LHCN-M2 (cell line): Measurements from ENCODE around the gene PTPRN2. TPM values are rescaled to one million over a fixed set of nuclear protein-coding genes. Genes with fewer than 3 reads are reported as not detected.

Experiments used
- DNase-seq: peaks from one replicate; pipeline ENCODE4 v3.0.0-alpha.2; 2012; ENCODE audit warnings: low read depth
- total RNA-seq: library from RNA; depleted of rRNA; stranded (reverse); fragments of >200 nt; gene quantifications from 2 replicates; pipeline ENCODE4 v1.2.3, GENCODE V29; 2014

PTPRN2 gene
- total RNA-seq, 1 experiment from 2014 or later, result 0.11 TPM

- DNase-seq, result no peak
Observed at GRCh38 chr7:158019726-158020705, 567.6 kb downstream of the PTPRN2 start.

- DNase-seq, result no peak
Observed at GRCh38 chr7:158018971-158019645, 568.5 kb downstream of the PTPRN2 start.

GRCh38 chr7:158018098-158018762 is 569.4 kb downstream of the PTPRN2 start:
- DNase-seq, result no peak

GRCh38 chr7:158017111-158018097 is 570.2 kb downstream of the PTPRN2 start:
- DNase-seq, result no peak

- no peak for DNase-seq
Observed at GRCh38 chr7:158016180-158017097, 571.2 kb downstream of the PTPRN2 start.

GRCh38 chr7:158015403-158016179 is 572.0 kb downstream of the PTPRN2 start:
- DNase-seq, result no peak

- no peak for DNase-seq
Observed at GRCh38 chr7:158014976-158015375, 572.6 kb downstream of the PTPRN2 start.

- no peak for DNase-seq
Observed at GRCh38 chr7:158013085-158013668, 574.4 kb downstream of the PTPRN2 start.

- DNase-seq, result no peak
Observed at GRCh38 chr7:158011941-158012340, 575.7 kb downstream of the PTPRN2 start.

- no peak for DNase-seq
Observed at GRCh38 chr7:158010961-158011693, 576.5 kb downstream of the PTPRN2 start.

GRCh38 chr7:158009886-158010285 is 577.7 kb downstream of the PTPRN2 start:
- no peak for DNase-seq

- no peak for DNase-seq
Observed at GRCh38 chr7:158008267-158008666, 579.4 kb downstream of the PTPRN2 start.

- no peak for DNase-seq
Observed at GRCh38 chr7:158007697-158008257, 579.8 kb downstream of the PTPRN2 start.

GRCh38 chr7:158006841-158007696 is 580.6 kb downstream of the PTPRN2 start:
- DNase-seq, result no peak

GRCh38 chr7:158005531-158005930 is 582.1 kb downstream of the PTPRN2 start:
- no peak for DNase-seq

- DNase-seq, result no peak
Observed at GRCh38 chr7:158004123-158004490, 583.5 kb downstream of the PTPRN2 start.
